Neural progenitor cell (in vitro differentiated cells): ENCODE results near the gene MIPEP.

ENCODE experiments used
- EZH2 ChIP-seq: fragments of 200-600 bp; sonication (generic); IDR thresholded peaks from 2 replicates; pipeline ENCODE4 v1.6.1; 2017; ENCODE audit warnings: antibody characterized with exemption, mild to moderate bottlenecking, moderate library complexity
- EZH2phosphoT487 ChIP-seq: fragments of 200-600 bp; sonication (generic); IDR thresholded peaks from 2 replicates; pipeline ENCODE4 v1.6.1; 2017; ENCODE audit warnings: antibody characterized with exemption
- TF ChIP-seq, protein P1 (sequence below): fragments of 200-600 bp; sonication (generic); IDR thresholded peaks from 2 replicates; pipeline ENCODE4 v1.5.1; 2017; ENCODE audit warnings: antibody characterized with exemption, mild to moderate bottlenecking

DNA sequence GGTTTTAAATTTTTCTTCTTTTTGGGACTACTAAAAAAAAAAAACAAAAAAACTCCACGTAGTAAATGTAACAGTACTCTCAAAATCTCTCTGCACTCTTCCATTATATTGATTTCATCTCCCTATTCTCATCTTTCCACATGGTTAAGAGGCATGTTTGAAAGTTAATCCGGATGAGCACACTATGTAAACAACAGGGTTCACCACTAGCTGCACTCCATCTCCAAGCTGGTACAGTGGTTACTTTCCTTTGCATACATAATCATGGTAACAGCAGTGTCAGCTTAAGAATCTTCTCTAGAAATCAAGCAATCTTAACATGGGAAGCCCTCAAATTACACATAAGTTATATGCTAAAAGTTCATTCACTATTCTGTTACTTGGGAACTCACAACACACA lies 92.6 kb downstream of the MIPEP start:
- TF ChIP-seq, protein P1, sequence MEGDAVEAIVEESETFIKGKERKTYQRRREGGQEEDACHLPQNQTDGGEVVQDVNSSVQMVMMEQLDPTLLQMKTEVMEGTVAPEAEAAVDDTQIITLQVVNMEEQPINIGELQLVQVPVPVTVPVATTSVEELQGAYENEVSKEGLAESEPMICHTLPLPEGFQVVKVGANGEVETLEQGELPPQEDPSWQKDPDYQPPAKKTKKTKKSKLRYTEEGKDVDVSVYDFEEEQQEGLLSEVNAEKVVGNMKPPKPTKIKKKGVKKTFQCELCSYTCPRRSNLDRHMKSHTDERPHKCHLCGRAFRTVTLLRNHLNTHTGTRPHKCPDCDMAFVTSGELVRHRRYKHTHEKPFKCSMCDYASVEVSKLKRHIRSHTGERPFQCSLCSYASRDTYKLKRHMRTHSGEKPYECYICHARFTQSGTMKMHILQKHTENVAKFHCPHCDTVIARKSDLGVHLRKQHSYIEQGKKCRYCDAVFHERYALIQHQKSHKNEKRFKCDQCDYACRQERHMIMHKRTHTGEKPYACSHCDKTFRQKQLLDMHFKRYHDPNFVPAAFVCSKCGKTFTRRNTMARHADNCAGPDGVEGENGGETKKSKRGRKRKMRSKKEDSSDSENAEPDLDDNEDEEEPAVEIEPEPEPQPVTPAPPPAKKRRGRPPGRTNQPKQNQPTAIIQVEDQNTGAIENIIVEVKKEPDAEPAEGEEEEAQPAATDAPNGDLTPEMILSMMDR: no peak
- TF ChIP-seq EZH2phosphoT487: no peak
- no peak for TF ChIP-seq EZH2
